Hematopoietic multipotent progenitor cell treated with erythropoietin and hydrocortisone succinate and interleukin-3 and kit ligand, for 6 days (in vitro differentiated cells): ENCODE data around the gene CNN3.
A peak's percentile ranks its signal among the peaks of the same experiment; 100 is the strongest.

Experiments
- DNase-seq: peaks from one replicate; pipeline ENCODE4 v3.0.0-alpha.2; 2015

CNN3 gene

DNA sequence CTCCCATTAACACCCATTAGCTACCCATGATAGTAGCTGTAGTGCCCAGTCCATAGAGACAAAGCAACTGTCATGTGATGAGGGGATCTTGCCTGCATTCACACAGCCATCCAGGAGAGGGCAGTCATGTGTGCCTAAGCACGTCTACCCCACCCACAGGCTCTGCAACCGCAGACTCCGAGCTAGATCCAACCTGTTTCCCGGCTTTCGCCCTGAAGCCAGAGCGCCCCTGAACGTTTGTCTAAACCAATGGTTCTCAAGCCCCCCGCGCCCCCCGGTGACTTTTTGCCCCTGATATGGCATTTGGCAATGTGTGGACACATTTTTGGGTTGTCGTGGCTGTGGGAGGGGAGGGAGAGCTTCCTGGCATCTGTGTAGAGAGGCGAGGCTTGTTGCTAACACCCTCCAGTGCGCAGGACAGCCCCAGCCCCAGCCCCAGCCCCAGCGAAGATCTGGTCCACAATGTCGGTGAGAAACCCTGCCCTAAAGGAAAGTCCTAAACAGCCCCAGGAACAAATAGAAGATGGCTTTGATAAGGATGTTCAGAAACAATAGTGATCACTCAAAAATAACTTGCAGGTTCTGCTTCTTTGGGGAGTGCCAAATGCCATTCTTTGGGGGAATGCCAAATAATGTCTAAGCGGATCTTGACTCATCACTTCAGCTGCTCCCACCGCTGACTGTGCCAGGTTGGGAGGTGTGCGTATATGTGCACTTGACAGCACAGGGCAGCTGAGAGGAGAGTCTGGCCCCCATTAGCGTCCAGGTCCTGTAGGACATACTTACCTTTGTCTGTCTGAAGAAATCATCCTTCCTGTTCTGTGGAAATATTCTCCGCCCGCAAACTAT is 72.2 kb downstream of the CNN3 start:
- DNase-seq = peak; percentile 94

GRCh38 chr1:94852788-94853187 is 74.1 kb downstream of the CNN3 start:
- DNase-seq = no peak

DNA sequence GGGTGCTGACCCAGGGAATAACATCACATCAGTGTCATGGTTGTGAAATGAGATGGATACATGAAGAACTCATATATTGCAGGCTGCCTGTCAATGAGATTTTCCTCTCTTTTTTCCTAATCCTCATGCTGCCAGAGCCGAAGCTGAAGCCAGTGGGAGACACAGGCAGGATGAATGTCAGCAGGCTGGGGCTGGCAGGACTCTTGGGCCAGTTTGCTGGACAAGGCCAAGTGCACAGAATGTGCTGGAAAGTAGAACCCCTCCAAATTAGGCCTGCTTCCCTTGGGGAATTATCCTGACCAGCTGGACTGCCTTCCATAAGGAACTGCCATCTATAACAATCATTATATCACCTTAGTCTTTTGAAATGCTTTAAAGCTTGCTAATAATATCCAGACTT is 75.3 kb downstream of the CNN3 start:
- DNase-seq = no peak
